ENCODE data around the gene COL15A1.

COL15A1 gene

GRCh38 chr9:98950262-98950661 lies 6.6 kb downstream of the COL15A1 start:
- DNase-seq = no peak

- DNase-seq = no peak
Observed at GRCh38 chr9:98951967-98952366, 8.3 kb downstream of the COL15A1 start.

DNA sequence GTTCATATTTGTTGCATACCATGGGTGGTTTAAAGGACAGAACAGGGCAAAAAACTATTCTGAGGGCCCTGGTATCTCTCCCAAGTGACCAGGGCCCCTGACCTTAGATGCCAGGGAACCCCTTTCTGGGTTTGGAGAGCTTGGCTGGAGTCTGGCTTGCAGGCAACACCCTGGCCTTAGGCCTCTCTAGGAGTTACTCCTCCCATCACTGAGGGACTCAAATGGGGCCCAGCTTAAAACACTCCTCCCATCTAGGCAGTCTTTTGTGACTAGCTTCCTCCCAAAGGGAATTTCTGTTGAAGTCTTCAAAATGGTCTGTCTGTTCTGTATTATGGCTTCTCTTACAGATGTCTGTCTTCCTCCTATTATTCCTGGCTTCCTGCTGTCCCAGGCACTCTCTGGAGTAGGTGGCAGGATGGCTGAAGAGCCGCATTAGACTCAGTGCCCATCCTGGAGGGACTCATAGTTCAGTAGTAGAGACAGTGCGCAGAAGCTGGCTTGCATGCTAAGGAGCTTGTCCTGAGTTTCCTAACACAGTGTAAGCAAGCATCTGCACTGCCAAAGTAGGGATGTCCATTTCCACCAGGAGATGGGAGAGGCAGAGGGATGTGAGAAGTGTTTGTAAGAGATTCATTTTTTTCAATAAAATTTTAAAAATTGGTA lies 10.0 kb downstream of the COL15A1 start:
- no peak for DNase-seq

GRCh38 chr9:98954244-98954610 lies 10.5 kb downstream of the COL15A1 start:
- no peak for DNase-seq

GRCh38 chr9:98955259-98955658 lies 11.6 kb downstream of the COL15A1 start:
- DNase-seq = no peak

GRCh38 chr9:98957826-98958225 lies 14.1 kb downstream of the COL15A1 start:
- DNase-seq = no peak

GRCh38 chr9:98958271-98958984 lies 14.7 kb downstream of the COL15A1 start:
- DNase-seq = no peak

DNA sequence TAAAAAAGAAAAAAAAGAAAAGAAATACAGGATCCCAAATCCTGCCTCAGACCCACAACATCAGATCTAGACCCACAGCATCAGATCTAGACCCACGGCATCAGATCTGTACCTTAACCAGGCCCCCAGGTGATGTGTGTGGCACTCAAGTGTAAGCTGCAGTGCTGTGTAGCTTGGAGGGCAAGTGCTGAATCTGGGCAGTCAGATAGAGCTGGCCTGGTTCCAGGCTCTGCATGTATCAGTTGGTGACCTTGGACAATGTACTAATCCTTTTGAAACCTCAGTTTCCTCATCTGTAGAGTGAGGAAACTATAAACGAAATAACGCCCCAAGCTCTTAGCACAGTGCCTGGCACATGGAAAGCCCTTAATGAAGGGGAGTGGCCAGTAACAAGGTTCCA lies 16.7 kb downstream of the COL15A1 start:
- no peak for DNase-seq

GRCh38 chr9:98961513-98962180 lies 17.9 kb downstream of the COL15A1 start:
- no peak for DNase-seq

DNA sequence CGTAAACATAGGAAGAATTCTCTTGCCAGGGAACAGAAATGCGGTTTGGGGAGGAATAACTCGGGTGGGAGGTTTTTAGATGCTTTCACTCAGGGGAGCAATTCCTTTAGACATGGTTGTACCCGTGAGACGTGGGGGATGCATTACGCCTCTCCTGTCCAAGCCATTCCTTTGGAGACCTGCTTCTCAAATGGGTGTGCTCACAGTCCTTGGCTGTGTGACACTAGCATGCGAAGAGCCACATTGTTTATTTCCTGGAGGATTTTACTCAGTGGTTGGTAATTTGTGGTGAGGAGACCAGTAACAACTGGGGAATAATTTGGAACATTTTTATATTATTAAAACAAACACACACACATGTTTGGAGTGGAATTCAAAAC lies 18.5 kb downstream of the COL15A1 start:
- no peak for DNase-seq

GRCh38 chr9:98962861-98963260 lies 19.2 kb downstream of the COL15A1 start:
- no peak for DNase-seq

- DNase-seq = no peak
Observed at GRCh38 chr9:98964201-98964600, 20.5 kb downstream of the COL15A1 start.

- no peak for DNase-seq
Observed at GRCh38 chr9:98964911-98965336, 21.2 kb downstream of the COL15A1 start.

- no peak for DNase-seq
Observed at GRCh38 chr9:98966676-98967075, 23.0 kb downstream of the COL15A1 start.

DNA sequence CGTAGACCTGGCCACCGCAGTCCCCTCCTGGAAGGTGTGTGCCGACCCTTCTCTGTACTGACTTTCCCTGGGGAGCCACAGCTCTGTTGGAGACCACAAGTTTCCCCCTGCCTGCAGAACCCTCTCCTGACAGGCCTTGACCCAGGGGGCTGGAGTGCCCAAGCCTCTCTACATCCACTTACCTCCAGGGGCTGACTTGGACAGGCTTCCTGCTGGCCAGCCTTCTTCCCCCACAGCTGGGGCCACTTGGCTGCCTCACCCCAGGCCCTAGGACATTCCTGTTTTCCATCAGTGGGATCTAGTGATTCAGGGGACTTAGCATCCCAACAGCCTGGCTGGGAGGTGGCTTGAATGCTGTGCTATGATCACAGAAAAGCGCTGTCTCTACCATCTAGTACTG lies 23.6 kb downstream of the COL15A1 start:
- DNase-seq = no peak

GRCh38 chr9:98967680-98968079 lies 24.0 kb downstream of the COL15A1 start:
- no peak for DNase-seq

- no peak for DNase-seq
Observed at GRCh38 chr9:98968601-98969337, 25.1 kb downstream of the COL15A1 start.

- DNase-seq = no peak
Observed at GRCh38 chr9:98970532-98971041, 26.9 kb downstream of the COL15A1 start.

- DNase-seq = no peak
Observed at GRCh38 chr9:98971168-98971914, 27.6 kb downstream of the COL15A1 start.

DNA sequence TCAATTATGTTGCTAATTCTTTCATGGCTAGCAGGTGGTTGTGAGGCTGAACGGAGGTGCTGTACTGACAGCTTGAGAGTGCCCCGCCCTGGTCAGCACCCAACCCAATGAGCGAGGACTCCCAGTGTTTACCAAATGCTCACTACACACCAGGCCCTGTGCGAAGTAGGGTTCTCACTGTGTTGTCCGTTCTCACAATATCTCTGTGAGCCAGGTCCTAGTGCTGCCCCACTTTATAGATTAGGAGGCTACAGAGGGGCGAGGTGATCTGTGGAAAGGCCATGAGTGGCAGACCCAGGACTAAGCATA lies 28.2 kb downstream of the COL15A1 start:
- DNase-seq = no peak

DNA sequence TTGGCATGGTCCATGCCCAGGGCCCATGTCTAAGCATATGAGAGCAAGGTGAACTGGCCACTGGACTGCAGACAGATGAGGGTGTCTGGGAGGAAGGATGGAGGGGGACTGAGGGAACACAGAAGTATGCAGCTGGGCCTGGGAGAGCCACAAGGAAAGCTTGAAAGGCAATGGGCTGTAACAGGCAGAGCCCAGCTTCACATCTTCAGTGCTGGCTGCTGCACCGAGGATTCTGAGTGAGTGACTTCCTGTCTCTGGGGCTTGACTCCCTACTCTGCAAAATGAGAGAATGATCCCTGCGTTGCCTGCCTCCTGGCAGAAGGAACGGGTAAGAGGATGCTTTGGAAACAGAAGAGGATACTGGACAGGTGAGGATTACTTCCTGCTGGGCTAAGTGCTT lies 29.0 kb downstream of the COL15A1 start:
- DNase-seq = no peak

DNA sequence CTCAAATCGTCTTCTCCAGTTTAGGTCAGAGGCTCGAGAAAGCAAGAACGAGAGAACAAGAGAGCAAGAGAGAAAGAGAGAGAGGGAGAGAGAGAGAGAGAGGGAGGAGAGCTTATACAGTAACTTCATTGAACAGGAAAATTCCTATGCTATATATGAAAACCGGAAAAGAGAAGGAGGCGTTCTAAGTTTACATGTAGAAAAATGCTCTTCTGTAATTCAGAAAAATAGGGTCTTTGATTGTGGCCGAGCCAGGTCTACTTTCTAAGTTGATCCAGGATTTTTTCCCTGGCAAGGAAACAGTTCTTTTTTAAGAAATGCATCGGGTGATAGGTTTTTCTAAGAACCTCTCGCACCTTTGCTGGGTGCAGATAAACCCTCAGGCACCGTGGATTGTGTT lies 29.5 kb downstream of the COL15A1 start:
- DNase-seq = no peak

GRCh38 chr9:98973576-98973975 lies 29.9 kb downstream of the COL15A1 start:
- no peak for DNase-seq

All from NCI-H1417 treated with DMSO at 0.1 percent for 48 hours (cell line).